Measurements from ENCODE around the gene SNRPA1. TPM values are rescaled to one million over a fixed set of nuclear protein-coding genes. Genes with fewer than 3 reads are reported as not detected.
"Not testable (repeated sequence)": the region's sequence is repeated elsewhere in the genome, so short reads cannot be mapped to it uniquely, and the experiment has no call there.

Gene SNRPA1
- total and polyA plus RNA-seq, 2 of the 13 experiments (the other 11 are each of a cell fraction or from before 2014, with no cell fraction given): 41.2 to 108 TPM

DNA sequence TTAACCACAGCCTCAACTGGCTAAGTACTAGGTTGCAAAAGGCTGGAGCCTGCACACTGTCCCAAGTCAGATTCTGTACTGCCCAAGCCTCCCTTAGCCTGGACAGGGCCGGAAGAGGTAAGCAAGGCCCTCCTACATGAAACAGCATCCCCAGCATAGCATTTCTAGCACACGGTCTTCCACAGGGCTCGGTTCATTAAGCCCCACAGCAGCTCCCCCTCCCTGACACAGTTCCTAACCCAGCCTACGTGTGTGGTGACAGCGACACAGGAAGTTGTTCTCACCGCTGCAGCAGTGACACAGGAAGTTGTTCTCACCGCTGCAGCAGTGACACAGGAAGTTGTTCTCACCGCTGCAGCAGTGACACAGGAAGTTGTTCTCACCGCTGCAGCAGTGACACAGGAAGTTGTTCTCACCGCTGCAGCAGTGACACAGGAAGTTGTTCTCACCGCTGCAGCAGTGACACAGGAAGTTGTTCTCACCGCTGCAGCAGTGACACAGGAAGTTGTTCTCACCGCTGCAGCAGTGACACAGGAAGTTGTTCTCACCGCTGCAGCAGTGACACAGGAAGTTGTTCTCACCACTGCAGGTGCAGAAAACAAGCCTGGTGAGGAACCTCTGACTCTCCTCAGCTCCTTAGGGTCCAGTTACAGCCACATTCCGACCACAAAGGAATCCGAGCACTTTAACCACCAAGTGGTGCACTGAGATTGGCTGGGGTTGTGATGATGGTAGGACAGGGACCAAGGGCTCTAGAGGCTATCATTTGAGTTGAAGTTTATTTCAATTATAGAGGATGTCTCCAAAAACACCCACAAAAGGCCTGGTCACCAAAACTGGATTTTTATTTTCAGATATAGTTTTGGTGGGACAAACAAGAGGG, 39.1 kb upstream of the SNRPA1 start (continued):
- TF ChIP-seq THAP9 (CRISPR knock-in tag; IDR thresholded peaks at IDR 0.05; ENCODE audit: borderline replicate concordance) (peak; percentile 77; the same call in 1 of the 2 replicates), TBX2 (CRISPR knock-in tag; IDR thresholded peaks at IDR 0.05; ENCODE audit: borderline replicate concordance) (peak; percentile 41; the same call in 1 of the 2 replicates), ZNF839 (CRISPR knock-in tag; IDR thresholded peaks at IDR 0.05; ENCODE audit: borderline replicate concordance) (0 out of 2 replicates have a peak, but pooled peaks have one; percentile 62), PHF20 (CRISPR knock-in tag; IDR thresholded peaks at IDR 0.05) (peak; percentile 68), GATAD1 (CRISPR knock-in tag; IDR thresholded peaks at IDR 0.05) (peak; percentile 80), GABPB1 (CRISPR knock-in tag; IDR thresholded peaks at IDR 0.05) (peak; percentile 93), THAP11 (CRISPR knock-in tag; IDR thresholded peaks at IDR 0.05) (peak; percentile 86), EHMT2 (IDR thresholded peaks at IDR 0.05; ENCODE audit: borderline replicate concordance, low read depth, low read length) (peak; percentile 57; the same call in 1 of the 2 replicates), ZBTB33 (CRISPR knock-in tag; IDR thresholded peaks at IDR 0.05) (peak; percentile 95), CREM (IDR thresholded peaks at IDR 0.05) (peak; percentile 84; the same call in 1 of the 2 replicates), FOXP4 (CRISPR knock-in tag; IDR thresholded peaks at IDR 0.05) (peak; percentile 35; the same call in 1 of the 2 replicates), ZNF687 (CRISPR knock-in tag; IDR thresholded peaks at IDR 0.05) (peak; percentile 70)
- TF ChIP-seq, protein P1, sequence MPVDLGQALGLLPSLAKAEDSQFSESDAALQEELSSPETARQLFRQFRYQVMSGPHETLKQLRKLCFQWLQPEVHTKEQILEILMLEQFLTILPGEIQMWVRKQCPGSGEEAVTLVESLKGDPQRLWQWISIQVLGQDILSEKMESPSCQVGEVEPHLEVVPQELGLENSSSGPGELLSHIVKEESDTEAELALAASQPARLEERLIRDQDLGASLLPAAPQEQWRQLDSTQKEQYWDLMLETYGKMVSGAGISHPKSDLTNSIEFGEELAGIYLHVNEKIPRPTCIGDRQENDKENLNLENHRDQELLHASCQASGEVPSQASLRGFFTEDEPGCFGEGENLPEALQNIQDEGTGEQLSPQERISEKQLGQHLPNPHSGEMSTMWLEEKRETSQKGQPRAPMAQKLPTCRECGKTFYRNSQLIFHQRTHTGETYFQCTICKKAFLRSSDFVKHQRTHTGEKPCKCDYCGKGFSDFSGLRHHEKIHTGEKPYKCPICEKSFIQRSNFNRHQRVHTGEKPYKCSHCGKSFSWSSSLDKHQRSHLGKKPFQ (CRISPR knock-in tag; IDR thresholded peaks at IDR 0.05; ENCODE audit: insufficient replicate concordance): peak; percentile 72
- TF ChIP-seq CREM (CRISPR knock-in tag; IDR thresholded peaks at IDR 0.05): not testable (repeated sequence)

Measured in HepG2 (cell line).